ENCODE data around the gene FXYD6.
A peak's percentile ranks its signal among the peaks of the same experiment; 100 is the strongest.
"Not testable (repeated sequence)": the region's sequence is repeated elsewhere in the genome, so short reads cannot be mapped to it uniquely, and the experiment has no call there.

The FXYD6 gene

GRCh38 chr11:117817368-117818040 lies 59.0 kb downstream of the FXYD6 start:
- peak; percentile 81 to 86 for DNase-seq (ENCODE audit: low read depth in 2 of 2)

- no peak for DNase-seq (ENCODE audit: low read depth in 2 of 2)
These were observed 59.6 kb downstream of the FXYD6 start for GRCh38 chr11:117816846-117817367.

- DNase-seq (ENCODE audit: low read depth in 2 of 2): no peak
These were observed 60.2 kb downstream of the FXYD6 start for GRCh38 chr11:117816151-117816741.

GRCh38 chr11:117815262-117815803 lies 61.1 kb downstream of the FXYD6 start:
- DNase-seq (ENCODE audit: low read depth in 2 of 2): peak; percentile 44 to 46

GRCh38 chr11:117814766-117815261 lies 61.6 kb downstream of the FXYD6 start:
- DNase-seq (ENCODE audit: low read depth in 2 of 2): peak; percentile 57 to 63

GRCh38 chr11:117814204-117814765 lies 62.2 kb downstream of the FXYD6 start:
- DNase-seq (ENCODE audit: low read depth in 2 of 2): no peak

GRCh38 chr11:117810056-117810451 lies 66.4 kb downstream of the FXYD6 start:
- not testable (repeated sequence) for DNase-seq (ENCODE audit: low read depth in 2 of 2)

GRCh38 chr11:117809236-117810055 lies 67.0 kb downstream of the FXYD6 start:
- DNase-seq (ENCODE audit: low read depth in 2 of 2): peak; percentile 40 to 52

GRCh38 chr11:117808784-117809183 lies 67.7 kb downstream of the FXYD6 start:
- no peak for DNase-seq (ENCODE audit: low read depth in 2 of 2)

GRCh38 chr11:117807482-117808327 lies 68.8 kb downstream of the FXYD6 start:
- peak in 1 of 2 donors; percentile 53 for DNase-seq (ENCODE audit: low read depth in 2 of 2)

GRCh38 chr11:117806846-117807245 lies 69.6 kb downstream of the FXYD6 start:
- DNase-seq (ENCODE audit: low read depth in 2 of 2): no peak

GRCh38 chr11:117805045-117805444 lies 71.4 kb downstream of the FXYD6 start:
- no peak for DNase-seq (ENCODE audit: low read depth in 2 of 2)

- DNase-seq (ENCODE audit: low read depth in 2 of 2): no peak
These were observed 72.6 kb downstream of the FXYD6 start for GRCh38 chr11:117803896-117804295.

GRCh38 chr11:117799634-117800033 lies 76.8 kb downstream of the FXYD6 start:
- DNase-seq (ENCODE audit: low read depth in 2 of 2): no peak

GRCh38 chr11:117796872-117797529 lies 79.5 kb downstream of the FXYD6 start, which contains the start of gene DSCAML1:
Gene DSCAML1, minus strand, starts transcription at chr11:117797216. Its CDS starts 137 bp downstream, at chr11:117797079.
- DNase-seq (ENCODE audit: low read depth in 2 of 2): no peak

- DNase-seq (ENCODE audit: low read depth in 2 of 2): no peak
These were observed 80.0 kb downstream of the FXYD6 start for GRCh38 chr11:117796456-117796871.

- no peak for DNase-seq (ENCODE audit: low read depth in 2 of 2)
These were observed 80.6 kb downstream of the FXYD6 start for GRCh38 chr11:117795638-117796455.

- DNase-seq (ENCODE audit: low read depth in 2 of 2): no peak
These were observed 81.5 kb downstream of the FXYD6 start for GRCh38 chr11:117794772-117795629.

Data from stimulated activated CD4-positive, alpha-beta T cell treated with anti-CD3 and anti-CD28 coated beads, Interleukin-15, amount 100 ng/mL, for 48 hours (primary cell).